Measurements from ENCODE around the gene RABL3. TPM values are rescaled to one million over a fixed set of nuclear protein-coding genes. Genes with fewer than 3 reads are reported as not detected.
"Not testable (repeated sequence)": the region's sequence is repeated elsewhere in the genome, so short reads cannot be mapped to it uniquely, and the experiment has no call there.

RABL3 gene
- total RNA-seq, 1 donor from 2014 or later = 16.6 TPM

GRCh38 chr3:120726791-120727190 is 15.5 kb downstream of the RABL3 start:
- Histone ChIP-seq H3K27me3 (ENCODE audit: control insufficient read depth, insufficient read depth, low read length) (no peaks in the 10 kb centered on the region), H3K4me3 (ENCODE audit: low read depth, low read length) (no peak overlapping the region), H3K36me3 (ENCODE audit: control insufficient read depth, insufficient read depth, low read length) (no peaks in the 10 kb centered on the region)
- no peak for TF ChIP-seq CTCF (IDR thresholded peaks at IDR 0.05; ENCODE audit: insufficient read depth, low read length, poor library complexity, severe bottlenecking)
- no peak for DNase-seq (ENCODE audit: low read depth)

- not testable (repeated sequence) for H3K27me3 ChIP-seq (ENCODE audit: control insufficient read depth, insufficient read depth, low read length); H3K36me3 ChIP-seq (ENCODE audit: control insufficient read depth, insufficient read depth, low read length); DNase-seq (ENCODE audit: low read depth)
- peak overlapping the region; percentile 7 for H3K4me3 ChIP-seq (ENCODE audit: low read depth, low read length)
Observed at GRCh38 chr3:120719167-120719834, 23.0 kb downstream of the RABL3 start.

- no peak overlapping the region for H3K4me3 ChIP-seq (ENCODE audit: low read depth, low read length)
- no peaks in the 10 kb centered on the region for H3K36me3 ChIP-seq (ENCODE audit: control insufficient read depth, insufficient read depth, low read length)
- TF ChIP-seq CTCF (IDR thresholded peaks at IDR 0.05; ENCODE audit: insufficient read depth, low read length, poor library complexity, severe bottlenecking) = no peak
- no peaks in the 10 kb centered on the region for H3K27me3 ChIP-seq (ENCODE audit: control insufficient read depth, insufficient read depth, low read length)
- no peak for DNase-seq (ENCODE audit: low read depth)
Observed at GRCh38 chr3:120713262-120713661, 29.1 kb downstream of the RABL3 start.

GRCh38 chr3:120710369-120710768 is 31.9 kb downstream of the RABL3 start:
- Histone ChIP-seq H3K27me3 (ENCODE audit: control insufficient read depth, insufficient read depth, low read length) (no peaks in the 10 kb centered on the region), H3K36me3 (ENCODE audit: control insufficient read depth, insufficient read depth, low read length) (no peaks in the 10 kb centered on the region), H3K4me3 (ENCODE audit: low read depth, low read length) (no peak overlapping the region)
- TF ChIP-seq CTCF (IDR thresholded peaks at IDR 0.05; ENCODE audit: insufficient read depth, low read length, poor library complexity, severe bottlenecking) = no peak
- DNase-seq (ENCODE audit: low read depth) = no peak

- H3K4me3 ChIP-seq (ENCODE audit: low read depth, low read length) = no peak overlapping the region
- no peak for DNase-seq (ENCODE audit: low read depth)
- H3K27me3 ChIP-seq (ENCODE audit: control insufficient read depth, insufficient read depth, low read length) = no peaks in the 10 kb centered on the region
- no peak for TF ChIP-seq CTCF (IDR thresholded peaks at IDR 0.05; ENCODE audit: insufficient read depth, low read length, poor library complexity, severe bottlenecking)
- H3K36me3 ChIP-seq (ENCODE audit: control insufficient read depth, insufficient read depth, low read length) = no peaks in the 10 kb centered on the region
Observed at GRCh38 chr3:120708408-120708807, 33.9 kb downstream of the RABL3 start.

- no peak overlapping the region for H3K4me3 ChIP-seq (ENCODE audit: low read depth, low read length)
- no peak for TF ChIP-seq CTCF (IDR thresholded peaks at IDR 0.05; ENCODE audit: insufficient read depth, low read length, poor library complexity, severe bottlenecking)
- H3K36me3 ChIP-seq (ENCODE audit: control insufficient read depth, insufficient read depth, low read length) = no peaks in the 10 kb centered on the region
- H3K27me3 ChIP-seq (ENCODE audit: control insufficient read depth, insufficient read depth, low read length) = no peaks in the 10 kb centered on the region
- DNase-seq (ENCODE audit: low read depth) = no peak
Observed at GRCh38 chr3:120706950-120707349, 35.4 kb downstream of the RABL3 start.

All from kidney epithelial cell (primary cell).